CD4-positive, alpha-beta T cell treated with Interferon gamma for 1 hour (primary cell): ENCODE results near the gene GHDC.
"Not testable (repeated sequence)": the region's sequence is repeated elsewhere in the genome, so short reads cannot be mapped to it uniquely, and the experiment has no call there.

ENCODE experiments used
- DNase-seq: peaks from one replicate; pipeline ENCODE4 v3.0.0-alpha.2; 2020

Gene GHDC

DNA sequence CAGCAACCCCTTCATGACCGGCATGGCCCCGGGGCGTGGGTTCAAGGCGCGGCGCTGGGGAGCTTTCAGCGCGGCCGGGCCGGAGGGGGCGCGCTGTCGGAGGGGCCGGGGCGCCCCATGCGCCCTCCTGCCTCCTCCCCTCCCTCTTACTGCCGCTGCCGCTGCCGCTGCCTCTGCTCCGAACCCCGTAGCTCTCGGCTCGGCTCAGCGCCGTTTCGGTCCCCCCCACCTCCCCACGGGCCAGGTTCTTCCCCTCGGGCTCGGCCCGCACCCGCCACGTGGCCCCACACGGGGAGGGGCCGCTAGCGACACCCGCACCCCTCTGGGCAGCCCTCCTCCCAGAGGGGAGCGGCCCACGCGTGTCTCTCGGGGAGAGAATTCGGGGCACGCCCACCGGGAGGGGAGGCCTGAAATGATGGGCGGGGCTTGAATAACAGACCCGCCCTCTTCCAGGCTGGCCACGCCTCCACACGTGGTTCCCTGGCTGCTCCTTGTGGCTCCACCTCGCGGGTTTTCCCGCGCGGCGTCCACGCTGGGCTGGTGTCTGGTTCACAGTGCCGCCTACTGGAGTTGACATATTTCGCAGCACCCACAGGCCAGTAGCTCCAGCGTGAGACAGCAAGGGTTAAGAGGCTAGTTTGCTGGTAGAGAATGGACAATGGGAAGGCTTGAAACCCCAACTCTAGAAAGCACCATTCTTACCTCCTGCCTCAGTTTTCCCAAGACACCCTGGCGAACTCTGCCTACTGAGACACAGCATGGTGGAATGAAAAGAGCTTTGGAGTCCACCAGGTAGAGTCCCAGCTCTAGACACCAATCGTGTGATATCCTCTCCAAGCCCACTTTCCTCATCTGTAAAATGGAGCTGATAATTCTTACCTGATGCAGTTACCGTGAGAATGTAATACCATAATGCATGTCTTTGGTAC lies 13.1 kb downstream of the GHDC start, which contains the start of gene KCNH4:
Gene KCNH4, minus strand, starts transcription at position 221 of the 929 bp plus-strand sequence. Its CDS starts 197 bp downstream, at position 24.
- DNase-seq, result peak; percentile 90

DNA sequence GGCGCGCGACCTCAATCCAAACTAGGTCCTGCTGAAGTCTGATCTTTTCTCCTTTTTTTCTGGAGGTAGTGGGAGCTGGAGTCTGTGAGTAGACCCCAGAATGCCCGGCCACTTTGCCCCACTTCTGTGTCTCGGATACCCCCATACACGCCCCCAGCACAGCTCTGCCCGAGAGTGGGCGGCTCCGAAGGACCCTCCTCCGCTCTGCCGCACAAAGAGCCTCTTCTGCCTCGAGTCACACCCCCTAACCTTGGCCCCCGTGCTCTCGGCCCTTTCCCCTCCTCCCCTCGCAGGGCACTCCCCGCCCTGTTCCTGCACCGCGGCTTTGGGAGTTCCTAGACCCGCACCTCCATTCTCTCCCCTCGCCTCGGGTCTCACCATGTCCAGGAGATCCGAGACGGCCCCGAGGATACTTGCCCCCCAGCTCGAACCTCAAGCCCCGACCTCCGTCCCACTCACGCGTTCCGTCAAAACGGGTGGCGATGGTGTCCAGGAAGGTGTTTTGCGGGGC lies 13.8 kb downstream of the GHDC start:
- no peak for DNase-seq

DNA sequence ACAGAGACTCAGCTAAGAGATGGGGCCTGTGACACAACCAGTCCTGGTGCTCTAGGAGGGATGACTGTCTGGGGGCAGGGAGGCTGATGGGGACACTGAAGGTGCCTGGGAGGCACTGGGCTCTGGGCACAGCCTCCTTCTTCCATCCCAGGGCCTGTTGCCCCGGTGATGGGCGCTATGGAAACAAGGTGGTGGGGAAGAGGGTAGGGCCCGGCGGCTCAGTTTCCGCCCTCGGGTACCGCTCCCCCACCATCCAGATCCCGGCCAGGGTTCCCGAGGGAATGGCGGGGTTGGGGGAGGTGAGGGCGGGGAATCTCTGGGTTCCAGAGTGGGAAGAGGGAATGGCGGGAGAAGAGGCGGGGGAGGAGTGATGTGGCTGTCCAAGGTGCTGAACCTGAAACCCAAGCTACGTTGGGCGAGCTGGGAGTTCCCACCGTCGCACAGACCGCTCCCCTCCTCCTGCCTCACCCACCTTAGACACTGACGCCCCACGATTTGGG lies 14.3 kb downstream of the GHDC start:
- no peak for DNase-seq

DNA sequence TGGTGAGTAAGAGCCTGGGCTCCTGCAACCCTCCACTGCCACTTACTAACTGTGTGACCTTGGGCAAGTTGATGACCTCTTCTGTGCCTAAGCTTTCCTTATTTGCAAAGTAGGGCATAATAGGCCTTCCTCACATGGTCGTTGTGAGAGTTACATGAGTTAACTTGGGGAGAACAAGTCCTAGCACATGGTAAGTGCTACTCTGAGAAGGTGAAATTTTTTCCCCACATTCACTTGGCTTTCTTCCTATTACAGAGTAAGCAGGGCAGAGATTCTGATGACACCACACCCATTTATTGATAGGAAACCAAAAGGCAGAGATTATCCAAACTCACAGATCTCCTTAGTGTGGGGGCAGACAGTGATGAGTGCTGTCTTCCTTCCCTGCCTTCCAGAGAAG lies 15.0 kb downstream of the GHDC start:
- DNase-seq, result no peak

DNA sequence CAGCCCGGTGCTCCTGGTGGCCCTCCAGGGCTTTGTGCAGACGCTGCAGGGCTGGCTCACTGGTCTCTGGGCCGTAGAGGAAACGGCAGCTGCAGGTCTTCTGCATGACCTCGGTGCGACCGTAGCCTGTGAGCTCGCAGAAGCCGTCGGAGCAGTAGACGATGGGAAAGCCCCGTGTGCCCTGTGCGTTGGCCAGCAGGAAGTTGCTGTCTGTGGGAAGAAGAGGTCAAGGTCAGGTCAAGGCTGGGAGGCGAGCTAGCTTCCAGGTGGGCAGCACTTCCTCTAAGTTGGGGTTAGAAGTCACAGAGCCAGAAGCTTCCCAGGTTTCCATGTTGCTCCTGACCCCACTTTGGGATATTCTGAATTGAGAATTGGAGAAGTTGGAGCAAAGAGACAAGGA lies 15.5 kb downstream of the GHDC start:
- peak; percentile 57 for DNase-seq

DNA sequence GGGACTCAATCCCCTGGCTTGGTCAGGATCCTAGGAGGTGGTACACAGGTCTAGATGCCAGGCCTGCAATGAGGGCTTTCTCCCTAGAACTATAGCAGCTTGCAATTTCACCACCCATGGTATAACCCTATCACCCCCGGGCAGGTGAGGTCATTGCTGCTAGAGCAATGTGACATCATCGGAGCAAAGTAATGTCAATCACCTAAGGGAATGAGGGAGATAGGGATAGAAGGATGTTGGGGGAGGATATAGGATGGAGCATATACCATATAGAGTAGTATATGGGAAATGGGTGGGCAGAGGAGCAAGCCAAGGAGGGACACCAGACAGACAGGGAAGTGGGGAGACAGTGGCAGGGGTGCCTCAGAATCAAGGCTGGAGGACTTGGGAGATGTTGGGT lies 16.6 kb downstream of the GHDC start:
- no peak for DNase-seq

DNA sequence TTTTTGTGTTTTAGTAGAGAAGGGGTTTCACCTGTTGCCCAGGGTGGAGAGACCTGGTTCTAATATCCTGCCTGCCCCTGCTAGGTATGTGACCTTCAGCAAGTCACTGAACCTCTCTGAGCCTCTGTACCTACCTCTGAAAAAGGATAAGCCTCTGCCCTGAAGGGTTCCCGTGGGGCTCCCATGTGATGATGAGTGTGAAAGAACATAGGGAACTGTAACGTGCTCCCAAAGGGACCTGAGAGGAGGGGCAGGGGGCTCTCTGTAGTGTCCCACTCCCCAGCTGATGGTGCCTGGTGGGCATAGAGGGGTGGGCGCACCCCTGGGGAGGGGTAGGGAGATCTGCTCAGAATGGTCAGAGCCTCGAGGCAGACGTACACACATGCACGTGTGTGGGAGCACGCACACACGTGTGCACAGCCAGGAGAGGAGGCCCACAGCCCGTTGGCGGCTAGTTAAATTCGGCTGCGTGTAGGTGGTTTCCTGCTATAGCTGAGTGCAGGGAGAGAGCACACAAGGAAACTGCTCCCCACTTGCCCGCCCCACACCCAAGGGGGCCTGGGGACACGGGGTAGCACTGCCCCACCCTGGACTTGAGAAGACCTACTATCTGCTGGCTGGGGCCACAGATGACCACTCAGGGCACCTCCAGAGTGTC lies 20.0 kb downstream of the GHDC start:
- DNase-seq, result no peak

DNA sequence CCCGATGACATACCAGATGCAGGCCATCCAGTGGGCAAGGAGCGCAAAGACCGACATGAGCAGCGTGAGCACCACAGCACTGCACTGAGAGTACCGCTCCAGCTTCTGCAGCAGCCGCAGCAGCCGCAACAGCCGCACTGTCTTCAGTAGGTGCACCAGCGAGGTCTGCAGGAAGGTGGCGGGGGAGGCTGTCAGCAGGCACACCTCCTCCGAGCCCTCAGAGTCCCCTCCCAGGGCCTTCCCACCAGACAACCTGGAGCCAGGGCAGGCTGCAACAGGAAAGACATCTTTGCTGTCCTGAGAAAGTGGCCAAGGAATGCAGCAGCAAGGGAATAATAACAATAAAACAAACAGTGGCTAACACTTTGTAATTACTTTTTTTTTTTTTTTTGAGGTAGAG lies 22.5 kb downstream of the GHDC start:
- no peak for DNase-seq

DNA sequence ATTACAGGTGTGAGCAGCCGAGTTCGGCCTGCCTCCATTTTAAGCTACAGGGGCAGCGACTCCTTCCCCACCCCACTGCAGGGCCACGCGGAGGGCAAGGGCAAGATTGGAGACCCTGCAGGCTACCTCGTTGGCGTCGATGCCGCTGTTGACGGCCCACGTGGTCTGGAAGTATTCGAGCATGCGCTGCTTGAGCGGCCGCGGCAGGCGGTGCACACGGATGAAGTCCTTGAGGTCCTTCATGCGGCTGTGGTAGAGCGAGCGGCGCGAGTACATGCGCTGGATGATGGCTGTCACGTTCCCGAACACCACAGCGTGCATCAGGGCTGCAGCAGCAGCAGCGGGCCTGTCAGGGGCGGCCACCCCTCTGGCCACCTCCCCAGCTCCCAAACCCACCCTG lies 24.9 kb downstream of the GHDC start:
- DNase-seq, result no peak

DNA sequence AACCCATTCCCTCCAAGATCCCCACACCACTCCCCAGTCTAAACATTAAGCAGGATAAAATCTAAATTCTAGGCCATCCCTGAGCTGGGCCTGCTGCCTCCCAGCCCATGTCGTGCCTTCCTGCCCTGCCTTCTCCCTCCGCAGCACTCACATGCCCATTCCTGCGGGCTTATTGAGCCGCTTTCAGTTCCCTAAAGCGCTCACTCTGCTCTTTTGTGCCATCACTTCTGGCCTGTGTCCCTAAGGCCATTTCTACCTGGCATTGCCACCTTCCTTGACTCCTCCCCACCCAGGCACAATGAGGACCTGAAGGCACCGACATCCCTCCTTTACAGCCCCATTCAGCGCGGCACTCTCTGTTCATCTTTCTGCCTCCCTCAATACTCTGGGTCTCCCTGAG lies 26.5 kb downstream of the GHDC start:
- DNase-seq, result no peak

DNA sequence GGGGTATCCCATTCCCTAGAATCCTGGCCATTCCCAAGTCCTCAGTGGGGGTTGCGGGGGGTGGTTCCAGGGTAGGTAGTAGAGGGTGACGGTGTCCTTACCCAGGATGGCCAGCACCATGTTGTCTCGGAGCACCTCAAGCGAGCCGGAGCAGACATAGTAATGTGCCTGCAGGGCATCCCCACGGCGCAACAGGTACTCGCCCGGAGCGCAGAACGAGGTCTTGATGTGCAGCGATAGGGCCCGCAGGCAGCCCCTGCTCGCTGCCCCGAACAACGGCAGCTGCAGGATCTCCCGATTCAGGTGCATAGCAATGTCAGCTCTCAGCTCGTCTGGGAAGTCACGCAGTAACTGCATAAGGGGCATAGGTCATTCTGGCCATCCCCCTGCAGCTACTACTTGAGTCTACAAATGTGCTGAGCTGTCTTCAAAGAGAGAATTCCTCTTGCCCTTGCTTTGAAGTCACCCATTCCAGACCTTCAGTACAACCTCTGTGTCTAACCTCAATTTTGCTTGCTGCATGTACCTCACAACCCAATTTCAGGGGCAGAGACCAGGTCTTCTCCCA lies 28.0 kb downstream of the GHDC start:
- DNase-seq, result no peak

DNA sequence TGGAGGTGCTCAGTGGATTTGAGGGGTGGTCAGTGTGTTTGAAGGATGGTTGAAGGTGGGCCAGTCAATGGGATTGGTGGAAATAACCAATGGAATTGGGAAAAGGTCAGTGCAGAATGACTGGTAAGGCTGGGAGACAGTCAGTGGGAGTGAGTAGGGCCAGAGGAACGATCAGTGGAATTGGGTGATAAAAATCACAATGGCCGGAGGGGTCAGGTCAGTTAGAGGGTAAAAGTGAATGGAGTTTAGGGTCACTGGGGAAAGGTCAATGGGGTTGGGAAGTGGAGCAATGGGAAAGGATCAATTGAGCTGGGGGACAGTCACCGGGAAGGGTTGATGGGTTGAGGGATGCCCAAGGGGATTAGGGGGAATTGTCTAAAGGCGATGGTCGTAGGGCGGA lies 28.5 kb downstream of the GHDC start:
- DNase-seq, result no peak

DNA sequence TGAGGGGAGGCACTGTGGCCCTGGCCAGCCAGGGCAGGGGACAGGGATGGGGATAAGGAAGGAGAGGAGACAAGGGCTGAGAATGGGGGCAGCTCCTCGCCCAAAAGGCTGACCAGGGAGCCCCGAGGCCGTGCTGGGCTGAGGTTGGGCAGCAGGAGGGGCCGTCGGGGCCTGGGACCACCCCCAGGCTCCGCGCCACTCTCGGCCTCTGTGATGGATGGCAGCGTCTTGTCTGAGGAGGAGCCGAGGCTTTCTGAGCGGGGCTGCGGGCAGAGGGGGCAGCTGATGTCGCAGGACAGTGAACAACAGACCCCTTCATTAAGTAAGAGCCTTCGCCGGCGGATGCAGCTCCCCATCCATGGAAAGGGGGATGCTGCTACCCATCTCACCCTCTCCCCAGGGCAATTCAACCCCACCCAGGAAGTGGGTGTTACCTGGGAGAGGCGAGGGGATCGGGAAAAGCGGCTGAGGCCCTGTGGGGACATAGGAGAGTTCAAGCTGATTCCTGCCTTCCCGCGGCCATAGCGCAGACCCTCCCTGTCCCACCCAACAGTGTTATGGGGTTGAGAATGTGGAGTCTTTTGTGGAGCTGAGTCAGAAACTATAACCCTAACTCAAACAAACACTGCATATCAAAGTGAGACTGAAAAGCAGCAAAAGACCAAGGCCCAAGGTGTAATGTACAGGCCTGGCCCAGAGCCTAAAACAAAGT lies 30.4 kb downstream of the GHDC start:
- DNase-seq, result no peak

DNA sequence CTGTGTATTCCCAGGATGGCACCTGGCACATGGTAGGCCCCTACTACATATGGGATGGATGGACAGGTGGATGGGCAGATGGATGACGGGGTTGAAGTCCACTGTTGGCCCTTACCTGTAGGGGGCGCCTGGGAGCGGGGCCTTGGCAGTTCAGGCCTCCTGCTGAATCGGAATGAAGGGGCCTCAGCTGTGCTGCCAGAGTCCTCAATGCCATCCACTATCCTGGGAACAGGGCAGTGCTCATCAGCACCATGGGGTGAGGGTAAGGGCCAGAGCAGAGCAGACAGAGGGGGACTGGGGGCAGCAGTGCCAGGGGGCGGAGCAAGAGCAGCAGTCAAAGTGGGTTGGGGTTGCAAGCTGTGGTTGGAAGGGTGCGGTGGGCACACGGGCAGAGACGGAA lies 31.2 kb downstream of the GHDC start:
- DNase-seq, result no peak

DNA sequence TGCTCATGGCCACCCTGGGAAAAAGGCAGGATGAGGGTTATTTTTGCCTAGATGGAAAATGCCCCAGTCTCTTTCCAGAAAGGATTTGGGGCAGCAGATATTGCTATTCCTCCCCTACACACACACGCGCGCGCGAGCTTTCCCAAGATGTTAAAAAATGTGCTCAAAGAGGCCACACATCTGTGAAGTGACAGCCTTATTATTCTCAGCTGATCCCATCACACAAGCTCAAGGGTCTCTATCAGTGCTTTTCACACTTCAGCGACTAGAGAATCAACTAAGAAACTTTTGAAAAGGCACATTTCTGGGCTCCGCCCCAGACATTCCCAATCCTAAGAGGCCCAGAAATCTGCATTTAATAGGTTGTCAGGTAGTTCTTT lies 33.8 kb downstream of the GHDC start:
- DNase-seq, result no peak

DNA sequence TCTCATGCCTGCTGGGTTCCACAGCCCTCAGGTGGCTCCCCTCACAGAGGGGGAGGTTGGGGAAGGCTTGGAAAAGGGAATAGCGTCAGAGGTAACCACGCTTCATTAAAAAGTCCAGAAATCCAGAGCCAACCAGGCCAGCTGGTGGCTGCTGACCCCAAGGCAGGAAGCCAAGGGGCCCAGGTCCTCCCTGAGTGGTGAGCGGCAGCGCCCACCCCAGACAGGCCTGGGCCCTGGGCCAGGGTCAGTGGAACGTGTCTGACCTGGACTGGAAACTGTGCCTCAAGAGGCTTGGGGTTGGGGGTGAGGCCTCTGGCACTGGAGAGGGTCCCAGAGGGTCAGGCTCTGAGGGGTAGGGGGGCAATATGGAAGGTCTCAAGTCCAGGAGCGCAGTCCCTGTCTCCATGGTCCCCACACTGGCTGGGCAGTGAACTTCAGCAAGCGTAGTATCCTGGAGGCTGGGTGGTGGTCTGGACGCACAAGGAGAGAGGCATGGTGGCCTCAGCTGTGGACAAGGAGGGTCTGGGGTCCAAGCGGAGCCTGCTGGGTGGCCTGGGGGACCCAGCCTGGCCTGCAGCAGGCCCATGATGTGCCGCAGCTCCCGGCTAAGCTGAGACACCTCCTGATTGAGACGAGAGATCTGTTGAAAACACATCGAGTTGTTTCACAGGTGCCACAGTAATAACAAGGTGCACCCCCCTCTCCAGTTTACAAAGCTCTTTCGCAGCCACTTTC lies 34.3 kb downstream of the GHDC start:
- no peak for DNase-seq

DNA sequence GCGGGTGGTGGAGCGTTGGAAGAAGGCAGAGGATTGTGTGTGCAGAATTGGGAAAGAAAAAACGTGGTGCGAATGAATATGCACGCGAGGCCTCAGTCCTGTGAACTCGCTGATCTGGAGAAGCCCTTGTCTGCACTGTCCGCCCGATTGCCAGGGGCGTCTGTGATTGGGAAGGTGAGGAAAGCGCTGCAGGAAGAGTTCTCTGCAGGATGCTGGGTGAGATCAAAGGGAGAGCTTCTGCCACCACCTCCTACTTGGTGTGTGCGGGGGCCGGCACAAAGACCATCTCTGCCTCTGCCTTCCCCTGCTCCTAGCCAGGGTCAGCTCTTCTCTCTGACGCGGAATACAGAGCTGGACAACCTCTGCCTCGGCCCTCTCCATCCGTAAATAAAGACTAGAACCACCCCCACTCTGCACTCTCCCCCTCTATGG lies 38.7 kb downstream of the GHDC start:
- no peak for DNase-seq

DNA sequence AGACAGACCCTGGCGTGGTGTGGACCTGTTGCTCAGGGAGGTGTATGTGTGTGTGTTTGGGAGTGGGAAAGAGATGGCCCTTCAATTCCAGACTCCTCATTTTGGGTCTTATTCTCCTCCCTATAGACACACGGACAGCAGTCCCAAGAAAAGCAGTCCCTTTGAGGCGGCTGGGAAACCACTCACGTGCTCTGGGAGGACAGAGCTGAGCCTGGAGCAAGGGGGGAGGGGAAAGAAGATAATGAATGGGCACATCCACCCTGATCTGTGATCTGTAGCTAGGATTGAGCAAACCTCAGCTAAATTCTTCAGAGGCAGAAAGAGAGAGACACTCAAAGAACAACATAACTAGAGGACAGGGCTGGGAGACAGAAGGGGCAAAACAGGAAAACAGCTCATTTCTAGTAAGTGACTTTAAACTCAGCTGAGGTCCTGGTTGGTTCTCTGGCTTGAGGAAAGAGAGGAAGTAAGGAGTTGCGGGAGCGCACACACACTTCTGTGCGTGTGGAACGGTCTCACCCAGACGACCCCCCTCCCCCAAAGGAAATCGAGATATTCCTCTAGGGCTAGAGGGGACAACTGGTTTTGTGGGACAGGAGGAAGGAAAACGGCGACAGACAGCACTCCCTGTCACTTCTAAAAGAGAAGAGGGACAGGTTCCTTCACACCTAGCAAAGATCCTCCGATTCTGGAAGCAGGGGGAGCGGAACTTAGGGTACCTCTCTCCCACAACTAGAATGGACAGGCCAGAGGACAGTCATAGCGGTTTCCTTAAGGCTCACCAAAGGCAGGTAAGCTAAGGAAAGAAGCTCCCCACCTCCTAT lies 40.2 kb downstream of the GHDC start:
- peak; percentile 29 for DNase-seq

DNA sequence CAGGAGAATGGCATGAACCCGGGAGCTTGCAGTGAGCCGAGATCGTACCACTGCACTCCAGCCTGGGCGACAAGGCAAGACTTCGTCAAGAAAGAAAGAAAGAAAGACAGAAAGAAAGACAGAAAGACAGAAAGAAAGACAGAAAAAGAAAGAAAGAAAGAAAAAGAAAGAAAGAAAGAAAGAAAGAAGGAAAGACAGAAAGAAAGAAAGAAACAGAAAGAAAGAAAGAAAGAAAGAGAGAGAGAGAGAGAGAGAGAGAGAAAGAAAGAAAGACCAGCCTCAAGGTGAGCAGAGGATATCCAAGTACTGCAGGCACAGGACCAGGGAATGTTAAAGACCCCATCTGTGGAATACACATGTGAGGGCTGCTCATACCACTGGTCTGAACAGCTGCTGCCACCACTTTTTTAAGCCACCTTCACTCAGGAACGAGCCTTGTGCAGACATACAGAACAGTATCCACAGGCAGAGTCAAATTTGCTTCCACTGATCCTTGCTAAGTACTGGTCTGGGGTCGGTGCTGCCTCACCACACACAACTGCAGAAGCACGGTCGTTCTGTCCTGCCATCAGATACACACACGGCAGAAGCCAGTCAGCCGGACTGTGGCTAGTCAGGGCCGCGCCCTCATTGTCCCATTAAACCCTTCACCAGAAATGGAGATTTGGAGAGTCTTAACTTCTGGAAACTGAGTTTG lies 47.2 kb downstream of the GHDC start:
- DNase-seq, result no peak

DNA sequence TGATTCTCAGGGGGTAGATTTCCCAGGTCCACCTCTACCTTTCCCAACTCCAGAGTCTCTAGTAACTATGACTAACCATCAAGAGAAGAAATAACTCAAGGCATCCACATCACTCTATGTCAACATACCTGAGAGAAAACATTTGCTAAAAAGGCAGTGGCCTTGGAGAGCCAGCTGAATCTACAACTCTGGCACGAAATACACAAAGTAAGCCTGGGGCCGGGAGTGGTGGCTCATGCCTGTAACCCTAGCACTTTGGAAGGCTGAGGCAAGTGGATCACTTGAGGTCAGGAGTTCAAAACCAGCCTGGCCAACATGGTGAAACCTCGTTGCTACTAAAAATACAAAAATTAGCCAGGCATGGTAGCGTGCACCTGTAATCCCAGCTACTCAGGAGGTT lies 51.2 kb downstream of the GHDC start:
- DNase-seq, result not testable (repeated sequence)
